OCI-LY3 (cell line): ENCODE results near the gene CXXC5.

Experiments used
- CTCF ChIP-seq: fragments of 200-600, 300-600 bp; sonication (generic); IDR thresholded peaks from 2 replicates; pipeline ENCODE4 v1.5.1; 2014; ENCODE audit warnings: antibody characterized with exemption, low read length, low read depth
- EZH2phosphoT487 ChIP-seq: fragments of 200-600 bp; shearing (Covaris generic); IDR thresholded peaks from 2 replicates; pipeline ENCODE4 v1.6.1; 2018; ENCODE audit warnings: antibody characterized with exemption, mixed run types, low read depth

GRCh38 chr5:139695178-139695573, 47.0 kb downstream of the CXXC5 start:
- TF ChIP-seq CTCF (no peak), EZH2phosphoT487 (no peak)
